ENCODE data around the gene EFNA5.

- TF ChIP-seq POLR2A (IDR thresholded peaks at IDR 0.05; ENCODE audit: low read length) (no peak), GATA1 (IDR thresholded peaks at IDR 0.05; ENCODE audit: low read depth, low read length) (no peak)
Observed at GRCh38 chr5:107654827-107655226, 15.9 kb downstream of the EFNA5 start.

Data from erythroblast (primary cell).